ENCODE measurements around the gene HRH1. TPM values are rescaled to one million over a fixed set of nuclear protein-coding genes. Genes with fewer than 3 reads are reported as not detected.

The HRH1 gene
- total RNA-seq, 4 donors from 2014 or later, result 1.8 to 16.3 (median 6.3) TPM

- H3K4me1 ChIP-seq, result peaks cover 4 to 22% of the 10 kb centered on the region in 2 donors
- DNase-seq, result no peak
- H3K27ac ChIP-seq, result no peak overlapping the region
- H3K27me3 ChIP-seq, result no peaks in the 10 kb centered on the region
- H3K36me3 ChIP-seq, result no peaks in the 10 kb centered on the region
- H3K4me3 ChIP-seq, result no peak overlapping the region
- no peak for TF ChIP-seq POLR2A (IDR thresholded peaks at IDR 0.05)
- no peak for TF ChIP-seq CTCF (IDR thresholded peaks at IDR 0.05)
- H3K9me3 ChIP-seq, result no peaks in the 10 kb centered on the region
- intact Hi-C loops (cut with DNase I; ENCODE audit: low total_unique reads), result no loop called here
These were observed 136.7 kb downstream of the HRH1 start for GRCh38 chr3:11290743-11291680.

- Histone ChIP-seq H3K27ac (no peak overlapping the region), H3K9me3 (no peaks in the 10 kb centered on the region), H3K4me1 (peaks cover 4 to 21% of the 10 kb centered on the region in 2 donors), H3K27me3 (no peaks in the 10 kb centered on the region), H3K4me3 (no peak overlapping the region), H3K36me3 (no peaks in the 10 kb centered on the region)
- no peak for DNase-seq
- TF ChIP-seq POLR2A (IDR thresholded peaks at IDR 0.05) (no peak), CTCF (IDR thresholded peaks at IDR 0.05) (no peak)
- intact Hi-C loops (cut with DNase I; ENCODE audit: low total_unique reads), result no loop called here
These were observed 137.5 kb downstream of the HRH1 start for GRCh38 chr3:11291808-11292207.

- Histone ChIP-seq H3K36me3 (no peaks in the 10 kb centered on the region), H3K9me3 (no peaks in the 10 kb centered on the region), H3K4me1 (no peaks in the 10 kb centered on the region), H3K27ac (no peak overlapping the region), H3K4me3 (no peak overlapping the region), H3K27me3 (no peaks in the 10 kb centered on the region)
- no peak for DNase-seq
- intact Hi-C loops (cut with DNase I; ENCODE audit: low total_unique reads), result no loop called here
- no peak for TF ChIP-seq CTCF (IDR thresholded peaks at IDR 0.05)
- TF ChIP-seq POLR2A (IDR thresholded peaks at IDR 0.05), result no peak
These were observed 142.8 kb downstream of the HRH1 start for GRCh38 chr3:11297126-11297525.

- Histone ChIP-seq H3K36me3 (no peaks in the 10 kb centered on the region), H3K4me3 (no peak overlapping the region), H3K9me3 (no peaks in the 10 kb centered on the region), H3K27me3 (no peaks in the 10 kb centered on the region), H3K27ac (no peak overlapping the region), H3K4me1 (no peaks in the 10 kb centered on the region)
- TF ChIP-seq POLR2A (IDR thresholded peaks at IDR 0.05) (no peak), CTCF (IDR thresholded peaks at IDR 0.05) (no peak)
- intact Hi-C loops (cut with DNase I; ENCODE audit: low total_unique reads), result no loop called here
- no peak for DNase-seq
These were observed 146.7 kb downstream of the HRH1 start for GRCh38 chr3:11300970-11301369.

- no peaks in the 10 kb centered on the region for H3K36me3 ChIP-seq
- no peak for DNase-seq
- TF ChIP-seq POLR2A (IDR thresholded peaks at IDR 0.05) (no peak), CTCF (IDR thresholded peaks at IDR 0.05) (no peak)
These were observed 148.2 kb downstream of the HRH1 start for GRCh38 chr3:11302444-11302843.

More at GRCh38 chr3:11302444-11302843, 148.2 kb downstream of the HRH1 start:
- Histone ChIP-seq H3K27me3 (no peaks in the 10 kb centered on the region), H3K4me3 (no peak overlapping the region), H3K27ac (no peak overlapping the region), H3K4me1 (no peaks in the 10 kb centered on the region), H3K9me3 (no peaks in the 10 kb centered on the region)
- intact Hi-C loops (cut with DNase I; ENCODE audit: low total_unique reads), result no loop called here

All from uterus (tissue), 4 donors.